Gastrocnemius medialis (tissue), 4 donors: Measurements from ENCODE around the gene CFI. TPM values are rescaled to one million over a fixed set of nuclear protein-coding genes. Genes with fewer than 3 reads are reported as not detected.

Source experiments
- ATAC-seq, 2 donors: fragments of 150-250 bp; one replicate each; pipeline ENCODE4 v1.9.1; 2016
- DNase-seq, 2 donors: peaks; one replicate each; pipeline ENCODE4 v3.0.0-alpha.2; 2019
- H3K27ac ChIP-seq, 4 donors: fragments of 200-600 bp; sonication (generic); 1 replicate in 1 of 4; 2 replicates in 3 of 4; pipeline ENCODE4 v1.5.1; 2016 to 2018; ENCODE audit warnings: mild to moderate bottlenecking in 2 of 4, moderate library complexity in 1 of 4
- H3K27me3 ChIP-seq, 3 donors: fragments of 200-600 bp; sonication (generic) in 2 of 3; 1 replicate in 1 of 3; 2 replicates in 2 of 3; pipeline versions ENCODE4 v1.5.1 to v1.6.0; 2016 to 2019; ENCODE audit warnings: mild to moderate bottlenecking in 1 of 3, moderate library complexity in 1 of 3
- H3K36me3 ChIP-seq, 2 donors: fragments of 200-600 bp; sonication (generic) in 1 of 2; one replicate each; pipeline ENCODE4 v1.5.1; 2017 to 2018
- H3K4me1 ChIP-seq, 2 donors: fragments of 200-600 bp; sonication (generic) in 1 of 2; one replicate each; pipeline ENCODE4 v1.5.1; 2016 to 2017; ENCODE audit warnings: mild to moderate bottlenecking in 2 of 2
- H3K4me3 ChIP-seq, 4 donors: fragments of 200-600 bp; sonication (generic) in 3 of 4; 1 replicate in 1 of 4; 2 replicates in 3 of 4; pipeline ENCODE4 v1.5.1; 2016 to 2019; ENCODE audit warnings: mild to moderate bottlenecking in 2 of 4
- H3K9me3 ChIP-seq, 3 donors: fragments of 200-600 bp; sonication (generic) in 2 of 3; 1 replicate in 1 of 3; 2 replicates in 2 of 3; pipeline ENCODE4 v1.5.1; 2016 to 2019
- CTCF ChIP-seq, 5 experiments: fragments of 450-650 bp in 3 of 5; fragments of 200-600 bp in 2 of 5; sonication (generic) in 2 of 5; IDR thresholded peaks in 4 of 5; conservative IDR thresholded peaks in 1 of 5; 1 replicate in 4 of 5; 2 replicates in 1 of 5; pipeline ENCODE4 v1.5.1; 2016 to 2019; ENCODE audit warnings: antibody characterized with exemption in 5 of 5, mild to moderate bottlenecking in 3 of 5, moderate library complexity in 3 of 5
- POLR2A ChIP-seq, 2 donors: fragments of 450-650 bp; IDR thresholded peaks; one replicate each; pipeline ENCODE4 v1.6.1; 2017; ENCODE audit warnings: antibody characterized with exemption in 2 of 2, mild to moderate bottlenecking in 2 of 2, moderate library complexity in 2 of 2
- in situ Hi-C, 4 donors: fragments of 200-750 bp; cut with MboI; loops; one replicate each; pipeline versions ENCODE4 v1.15.0 to v1.8.0; 2017; ENCODE audit warnings: low sequenced_read_pairs in 4 of 4
- intact Hi-C: fragments of 100-400 bp; cut with DNase I; formaldehyde crosslinking; loops from one replicate; pipeline ENCODE4 v1.15.1; 2023; ENCODE audit warnings: low total_unique reads
- total RNA-seq, 4 donors: library from RNA; depleted of rRNA; stranded (reverse); fragments of >200 nt; gene quantifications; one replicate each; pipeline versions ENCODE4 v1.1.0 to v1.2.3, GENCODE V29; 2016

CFI gene
- total RNA-seq, 4 donors from 2014 or later: 1.1 to 3.7 (median 3.3) TPM

DNA sequence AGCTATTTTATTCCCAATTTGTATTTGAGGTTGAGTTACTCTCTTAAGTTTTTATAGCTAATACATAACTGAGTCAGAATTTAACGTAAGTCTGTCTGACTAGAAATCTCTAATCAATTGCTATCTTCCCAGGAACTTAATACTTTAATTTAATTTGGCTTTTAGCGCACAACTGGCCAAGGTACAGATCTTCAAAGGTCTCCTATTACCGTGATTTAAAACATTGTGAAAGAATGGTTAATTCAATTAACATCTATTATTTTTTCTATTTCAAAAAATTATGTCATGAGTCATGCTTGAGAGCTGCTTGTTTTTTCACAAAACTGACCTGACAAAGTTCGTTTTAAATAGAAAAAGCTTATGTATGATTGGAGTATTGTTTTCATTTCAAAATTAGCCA, 49.9 kb downstream of the CFI start:
- DNase-seq (no peak), ATAC-seq (no peak)
- TF ChIP-seq POLR2A (IDR thresholded peaks at IDR 0.05) (no peak), CTCF (IDR thresholded peaks at IDR 0.05 in 4 of 5, conservative IDR thresholded peaks at IDR 0.05 in 1 of 5) (no peak)
- H3K4me1 ChIP-seq: no peaks in the 10 kb centered on the region
- intact Hi-C loops (no loop called here), in situ Hi-C loops (no loop called here)
- H3K9me3 ChIP-seq: no peaks in the 10 kb centered on the region
- no peaks in the 10 kb centered on the region for H3K36me3 ChIP-seq
- H3K27ac ChIP-seq: no peak overlapping the region
- H3K4me3 ChIP-seq: no peak overlapping the region
- no peaks in the 10 kb centered on the region for H3K27me3 ChIP-seq

GRCh38 chr4:109750652-109751244, 51.1 kb downstream of the CFI start:
- no peak overlapping the region for H3K27ac ChIP-seq
- in situ Hi-C loops (no loop called here), intact Hi-C loops (no loop called here)
- ATAC-seq: no peak
- H3K4me3 ChIP-seq: no peak overlapping the region
- H3K36me3 ChIP-seq: no peaks in the 10 kb centered on the region
- no peaks in the 10 kb centered on the region for H3K27me3 ChIP-seq
- TF ChIP-seq POLR2A (IDR thresholded peaks at IDR 0.05) (no peak), CTCF (IDR thresholded peaks at IDR 0.05 in 4 of 5, conservative IDR thresholded peaks at IDR 0.05 in 1 of 5) (no peak)
- no peaks in the 10 kb centered on the region for H3K4me1 ChIP-seq
- DNase-seq: no peak
- H3K9me3 ChIP-seq: no peaks in the 10 kb centered on the region

DNA sequence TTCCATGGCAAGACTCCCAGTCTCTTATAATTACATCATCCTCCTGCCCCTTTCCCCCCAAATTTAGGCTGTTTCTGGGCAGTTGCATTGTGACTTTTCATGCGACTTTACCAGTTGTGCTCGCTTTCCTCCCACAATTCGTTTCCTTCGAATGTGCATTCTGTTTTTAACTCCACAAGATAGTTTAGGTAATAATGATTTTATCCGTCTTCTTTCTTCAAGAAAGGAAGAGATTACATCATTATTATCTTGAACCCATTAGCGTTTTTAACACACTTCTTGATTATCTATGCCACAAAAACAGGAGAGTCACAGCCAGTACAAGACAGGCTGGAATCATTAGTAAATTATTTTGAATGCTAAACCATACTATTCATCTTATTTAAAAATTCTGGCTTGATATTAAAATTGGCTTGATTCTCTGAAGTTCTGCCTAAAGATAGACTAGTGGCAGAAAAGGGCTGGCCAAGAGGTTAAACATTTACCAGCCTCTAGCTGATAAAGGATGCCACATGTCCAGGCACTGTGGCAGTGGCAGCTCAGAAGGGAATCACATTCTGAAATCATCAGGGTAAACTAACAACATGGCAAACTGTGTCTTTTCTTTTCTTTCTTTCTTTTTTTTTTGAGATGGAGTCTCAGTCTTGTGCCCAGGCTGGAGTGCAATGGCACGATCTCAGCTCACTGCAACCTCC, 52.3 kb downstream of the CFI start:
- DNase-seq (no peak), ATAC-seq (no peak)
- Histone ChIP-seq H3K36me3 (no peaks in the 10 kb centered on the region), H3K4me1 (no peaks in the 10 kb centered on the region), H3K27me3 (no peaks in the 10 kb centered on the region), H3K9me3 (no peaks in the 10 kb centered on the region), H3K4me3 (no peak overlapping the region), H3K27ac (no peak overlapping the region)
- in situ Hi-C loops: no loop called here
- no peak for TF ChIP-seq CTCF (IDR thresholded peaks at IDR 0.05 in 4 of 5, conservative IDR thresholded peaks at IDR 0.05 in 1 of 5)
- TF ChIP-seq POLR2A (IDR thresholded peaks at IDR 0.05): no peak
- intact Hi-C loops: no loop called here

DNA sequence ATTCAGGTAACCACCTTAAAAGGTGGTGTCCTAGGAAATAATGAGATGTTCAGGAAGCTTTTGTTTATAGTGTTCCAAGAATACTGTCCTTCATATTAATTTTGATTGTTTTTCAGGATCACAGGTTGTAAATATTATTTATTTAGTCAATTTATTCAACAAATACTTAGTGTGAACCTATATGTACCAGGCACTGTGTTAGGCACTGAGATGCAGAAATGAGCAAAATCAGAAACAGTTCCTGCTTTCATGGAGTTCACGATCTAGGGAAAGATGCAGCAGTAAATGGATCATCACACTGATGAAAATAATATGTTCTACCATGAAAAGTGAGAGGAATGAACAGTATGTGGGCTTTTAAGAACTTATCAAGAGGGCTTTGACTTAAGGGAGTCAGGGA, 53.7 kb downstream of the CFI start:
- in situ Hi-C loops (no loop called here), intact Hi-C loops (no loop called here)
- no peaks in the 10 kb centered on the region for H3K27me3 ChIP-seq
- no peak overlapping the region for H3K4me3 ChIP-seq
- no peak for TF ChIP-seq POLR2A (IDR thresholded peaks at IDR 0.05)
- TF ChIP-seq CTCF (IDR thresholded peaks at IDR 0.05 in 4 of 5, conservative IDR thresholded peaks at IDR 0.05 in 1 of 5): no peak
- ATAC-seq: no peak
- no peaks in the 10 kb centered on the region for H3K4me1 ChIP-seq
- H3K36me3 ChIP-seq: no peaks in the 10 kb centered on the region
- H3K9me3 ChIP-seq: no peaks in the 10 kb centered on the region
- no peak overlapping the region for H3K27ac ChIP-seq
- DNase-seq: no peak
